CD4-positive, CD25-positive, alpha-beta regulatory T cell (primary cell): ENCODE measurements around the gene BACE2. TPM values are rescaled to one million over a fixed set of nuclear protein-coding genes. Genes with fewer than 3 reads are reported as not detected.

Source experiments
- ATAC-seq, 2 donors: fragments of 150-1000 bp; cut with Tn5 transposase; one replicate each; pipeline ENCODE4 v1.10.0; 2021; ENCODE audit warnings: low read depth in 2 of 2, moderate number of reproducible peaks in 2 of 2, moderate library complexity in 1 of 2
- DNase-seq, 3 donors: peaks; one replicate each; pipeline versions ENCODE4 v3.0.0 to v3.0.0-alpha.2; 2012 to 2022; ENCODE audit warnings: mixed read lengths in 1 of 3
- H3K27ac ChIP-seq: one replicate; pipeline ENCODE4 v1.7.0; 2013; ENCODE audit warnings: mild to moderate bottlenecking, low read length; ENCODE audit not compliant: insufficient read depth, poor library complexity, severe bottlenecking
- H3K27me3 ChIP-seq: one replicate; pipeline ENCODE4 v1.7.0; 2013; ENCODE audit warnings: low read length; ENCODE audit not compliant: control insufficient read depth, insufficient read depth
- H3K36me3 ChIP-seq: one replicate; pipeline ENCODE4 v1.7.0; 2013; ENCODE audit warnings: mild to moderate bottlenecking, low read length, moderate library complexity; ENCODE audit not compliant: control insufficient read depth, insufficient read depth
- H3K4me1 ChIP-seq: 2 replicates; pipeline ENCODE4 v1.7.0; 2013; ENCODE audit warnings: mild to moderate bottlenecking, low read length; ENCODE audit not compliant: insufficient read depth, control insufficient read depth, poor library complexity, severe bottlenecking
- H3K4me3 ChIP-seq: one replicate; pipeline ENCODE4 v1.7.0; 2013; ENCODE audit warnings: low read depth, mild to moderate bottlenecking, low read length, moderate library complexity
- H3K9me3 ChIP-seq, 2 experiments: 1 replicate in 1 of 2; 2 replicates in 1 of 2; pipeline ENCODE4 v1.7.0; 2013; ENCODE audit warnings: low read length in 2 of 2, mild to moderate bottlenecking in 1 of 2, moderate library complexity in 1 of 2; ENCODE audit not compliant: control insufficient read depth in 2 of 2
- H3K27ac Mint-ChIP-seq, 3 donors: one replicate each; pipeline ENCODE4 v1.8.0; 2020 to 2022; ENCODE audit warnings: mild to moderate bottlenecking in 3 of 3, mixed read lengths in 3 of 3, moderate library complexity in 2 of 3
- H3K27me3 Mint-ChIP-seq: one replicate; pipeline ENCODE4 v1.8.0; 2022; ENCODE audit warnings: mild to moderate bottlenecking, mixed read lengths
- H3K36me3 Mint-ChIP-seq: one replicate; pipeline ENCODE4 v1.8.0; 2020; ENCODE audit warnings: mixed read lengths
- H3K4me1 Mint-ChIP-seq, 4 donors: one replicate each; pipeline ENCODE4 v1.8.0; 2020 to 2022; ENCODE audit warnings: mixed read lengths in 4 of 4, mild to moderate bottlenecking in 1 of 4
- H3K4me3 Mint-ChIP-seq, 4 donors: one replicate each; pipeline ENCODE4 v1.8.0; 2020 to 2022; ENCODE audit warnings: mild to moderate bottlenecking in 4 of 4, mixed read lengths in 4 of 4, moderate library complexity in 3 of 4
- H3K9me3 Mint-ChIP-seq, 7 donors: one replicate each; pipeline ENCODE4 v1.8.0; 2020 to 2022; ENCODE audit warnings: mixed read lengths in 7 of 7, mild to moderate bottlenecking in 3 of 7, moderate library complexity in 2 of 7
- polyA plus RNA-seq, 4 donors: library from polyadenylated mRNA; unstranded; fragments of 300-500 nt; fragmentation: Illumina TruSeq; gene quantifications; one replicate each; pipeline ENCODE4 v1.2.3, GENCODE V29; 2021
- total RNA-seq: library from RNA; stranded (reverse); gene quantifications from one replicate; pipeline ENCODE4 v1.2.3, GENCODE V29; 2022

Gene BACE2
- total RNA-seq: 2.5 TPM
- polyA plus RNA-seq: 1 to 10 TPM in 2 of 4 donors, under 1 TPM in 2; 0.70 to 1.5 (median 0.99) TPM

GRCh38 chr21:41167348-41168342 is at the start of gene BACE2:
Gene BACE2, plus strand, starts transcription at chr21:41168160. Its CDS starts 104 bp downstream, at chr21:41168264.
- peaks cover 19% of the 10 kb centered on the region for H3K27me3 ChIP-seq
- H3K27ac ChIP-seq: no peak within 1 kb of the TSS
- no peaks in the 10 kb centered on the region for H3K9me3 ChIP-seq
- H3K4me3 Mint-ChIP-seq: peak within 1 kb of the TSS in 3 of 4 donors; percentile 39 to 81 (median 67)
- H3K36me3 Mint-ChIP-seq: no peaks in the 10 kb centered on the region
- peaks cover 5 to 11% (median 8%) of the 10 kb centered on the region in 4 donors for H3K4me1 Mint-ChIP-seq
- ATAC-seq: peak; percentile 52 to 59
- H3K4me1 ChIP-seq: peaks cover 10% of the 10 kb centered on the region
- H3K27ac Mint-ChIP-seq: no peak within 1 kb of the TSS
- no peaks in the 10 kb centered on the region for H3K36me3 ChIP-seq
- H3K27me3 Mint-ChIP-seq: peaks cover 67% of the 10 kb centered on the region
- DNase-seq: peak in 1 of 3 donors; percentile 47
- H3K9me3 Mint-ChIP-seq: no peaks in the 10 kb centered on the region
- no peak within 1 kb of the TSS for H3K4me3 ChIP-seq

GRCh38 chr21:41119901-41120300 is 48.1 kb upstream of the BACE2 start:
- DNase-seq (no peak), ATAC-seq (no peak)
- Mint-ChIP-seq H3K27me3 (peaks cover 4% of the 10 kb centered on the region), H3K36me3 (no peaks in the 10 kb centered on the region), H3K4me1 (no peaks in the 10 kb centered on the region), H3K9me3 (peaks cover 0 to 3% (median 0%) of the 10 kb centered on the region in 7 donors), H3K27ac (no peak overlapping the region), H3K4me3 (no peak overlapping the region)
- no peaks in the 10 kb centered on the region for H3K27me3 ChIP-seq
- H3K4me1 ChIP-seq: no peaks in the 10 kb centered on the region
- no peaks in the 10 kb centered on the region for H3K36me3 ChIP-seq
- H3K4me3 ChIP-seq: no peak overlapping the region
- no peak overlapping the region for H3K27ac ChIP-seq
- no peaks in the 10 kb centered on the region for H3K9me3 ChIP-seq

- Mint-ChIP-seq H3K9me3 (peaks cover 0 to 3% (median 0%) of the 10 kb centered on the region in 7 donors), H3K4me3 (no peak overlapping the region), H3K36me3 (no peaks in the 10 kb centered on the region), H3K27me3 (peaks cover 4% of the 10 kb centered on the region), H3K4me1 (no peaks in the 10 kb centered on the region), H3K27ac (no peak overlapping the region)
- Histone ChIP-seq H3K9me3 (no peaks in the 10 kb centered on the region), H3K4me1 (no peaks in the 10 kb centered on the region), H3K36me3 (no peaks in the 10 kb centered on the region), H3K27ac (no peak overlapping the region), H3K27me3 (no peaks in the 10 kb centered on the region), H3K4me3 (no peak overlapping the region)
- ATAC-seq (no peak), DNase-seq (no peak)
These were observed 47.0 kb upstream of the BACE2 start for GRCh38 chr21:41120997-41121396.

- DNase-seq (peak in 2 of 3 donors; percentile 3 to 61), ATAC-seq (no peak)
- Histone ChIP-seq H3K4me3 (no peak overlapping the region), H3K9me3 (no peaks in the 10 kb centered on the region), H3K36me3 (no peaks in the 10 kb centered on the region), H3K27me3 (no peaks in the 10 kb centered on the region), H3K4me1 (no peaks in the 10 kb centered on the region), H3K27ac (no peak overlapping the region)
- Mint-ChIP-seq H3K36me3 (no peaks in the 10 kb centered on the region), H3K4me3 (no peak overlapping the region), H3K9me3 (peaks cover 0 to 3% (median 0%) of the 10 kb centered on the region in 7 donors), H3K4me1 (no peaks in the 10 kb centered on the region), H3K27me3 (peaks cover 4% of the 10 kb centered on the region), H3K27ac (no peak overlapping the region)
These were observed 46.1 kb upstream of the BACE2 start for GRCh38 chr21:41121785-41122415.

- Histone ChIP-seq H3K27ac (no peak overlapping the region), H3K36me3 (no peaks in the 10 kb centered on the region), H3K4me1 (no peaks in the 10 kb centered on the region), H3K9me3 (peaks cover 0 to 6% of the 10 kb centered on the region in 2 experiments), H3K4me3 (no peak overlapping the region), H3K27me3 (no peaks in the 10 kb centered on the region)
- Mint-ChIP-seq H3K36me3 (no peaks in the 10 kb centered on the region), H3K9me3 (peaks cover 0 to 6% (median 0%) of the 10 kb centered on the region in 7 donors), H3K4me3 (no peak overlapping the region), H3K27ac (no peak overlapping the region), H3K27me3 (peaks cover 4% of the 10 kb centered on the region), H3K4me1 (no peaks in the 10 kb centered on the region)
- DNase-seq: no peak
- ATAC-seq: no peak
These were observed 43.2 kb upstream of the BACE2 start for GRCh38 chr21:41124641-41125201.

- Histone ChIP-seq H3K27ac (no peak overlapping the region), H3K27me3 (no peaks in the 10 kb centered on the region), H3K4me1 (no peaks in the 10 kb centered on the region), H3K36me3 (no peaks in the 10 kb centered on the region), H3K4me3 (no peak overlapping the region), H3K9me3 (peaks cover 0 to 6% of the 10 kb centered on the region in 2 experiments)
- Mint-ChIP-seq H3K27me3 (no peaks in the 10 kb centered on the region), H3K27ac (no peak overlapping the region), H3K4me3 (no peak overlapping the region), H3K4me1 (no peaks in the 10 kb centered on the region), H3K36me3 (no peaks in the 10 kb centered on the region), H3K9me3 (peaks cover 0 to 6% (median 2%) of the 10 kb centered on the region in 7 donors)
- DNase-seq (no peak), ATAC-seq (no peak)
These were observed 39.0 kb upstream of the BACE2 start for GRCh38 chr21:41128981-41129380.

GRCh38 chr21:41130883-41131282 is 37.1 kb upstream of the BACE2 start:
- Histone ChIP-seq H3K27me3 (no peaks in the 10 kb centered on the region), H3K27ac (no peak overlapping the region), H3K36me3 (no peaks in the 10 kb centered on the region), H3K9me3 (peaks cover 0 to 6% of the 10 kb centered on the region in 2 experiments), H3K4me3 (no peak overlapping the region), H3K4me1 (no peaks in the 10 kb centered on the region)
- H3K27ac Mint-ChIP-seq: no peak overlapping the region
- H3K9me3 Mint-ChIP-seq: peaks cover 0 to 6% (median 2%) of the 10 kb centered on the region in 7 donors
- H3K4me1 Mint-ChIP-seq: no peaks in the 10 kb centered on the region
- ATAC-seq (no peak), DNase-seq (no peak)
- no peaks in the 10 kb centered on the region for H3K27me3 Mint-ChIP-seq
- H3K4me3 Mint-ChIP-seq: no peak overlapping the region
- H3K36me3 Mint-ChIP-seq: no peaks in the 10 kb centered on the region
